GM12878 (cell line): Measurements from ENCODE around the gene SRSF8. TPM values are rescaled to one million over a fixed set of nuclear protein-coding genes. Genes with fewer than 3 reads are reported as not detected.
A peak's percentile ranks its signal among the peaks of the same experiment; 100 is the strongest.

Experiments used
- BACH1 ChIP-seq: fragments of 450-650 bp; IDR thresholded peaks from 2 replicates; pipeline ENCODE4 v1.6.1; 2017; ENCODE audit warnings: mild to moderate bottlenecking, borderline replicate concordance
- CBX3 ChIP-seq: fragments of 200-600 bp; sonication (generic); IDR thresholded peaks from 2 replicates; pipeline ENCODE4 v1.6.1; 2016; ENCODE audit warnings: low read depth, borderline replicate concordance
- CHD1 ChIP-seq: IDR thresholded peaks from 2 replicates; pipeline ENCODE4 v1.6.1; 2012; ENCODE audit warnings: low read depth, low read length, improper control_type of control experiment
- EP300 ChIP-seq, 2 experiments: fragments of 150-350 bp in 1 of 2; IDR thresholded peaks; 2 replicates each; pipeline ENCODE4 v1.6.1; 2011 to 2012; ENCODE audit warnings: low read depth in 2 of 2, low read length in 2 of 2, borderline replicate concordance in 1 of 2, improper control_type of control experiment in 1 of 2, inconsistent platforms in 1 of 2; ENCODE audit not compliant: control insufficient read depth in 1 of 2
- EZH2 ChIP-seq: IDR thresholded peaks from 2 replicates; pipeline ENCODE4 v1.6.1; 2012; ENCODE audit warnings: low read depth, mild to moderate bottlenecking, control low read depth, inconsistent platforms, low read length, borderline replicate concordance; ENCODE audit not compliant: control insufficient read depth
- GABPA ChIP-seq: IDR thresholded peaks from 2 replicates; pipeline ENCODE4 v1.6.1; 2014; ENCODE audit warnings: antibody characterized with exemption, low read depth, mild to moderate bottlenecking, inconsistent platforms
- HCFC1 ChIP-seq: fragments of 150-350 bp; IDR thresholded peaks from 2 replicates; pipeline ENCODE4 v1.6.1; 2014; ENCODE audit warnings: low read length
- JUND ChIP-seq: IDR thresholded peaks from 2 replicates; pipeline ENCODE4 v1.6.1; 2012; ENCODE audit warnings: low read depth, mild to moderate bottlenecking, low read length, improper control_type of control experiment, moderate library complexity
- MEF2B ChIP-seq: fragments of 450-650 bp; IDR thresholded peaks from 2 replicates; pipeline ENCODE4 v1.6.1; 2018; ENCODE audit warnings: mild to moderate bottlenecking, moderate library complexity; ENCODE audit not compliant: partially characterized antibody, poor library complexity, severe bottlenecking
- NFYB ChIP-seq: IDR thresholded peaks from 2 replicates; pipeline ENCODE4 v1.6.1; 2011; ENCODE audit warnings: low read depth, mild to moderate bottlenecking, low read length, improper control_type of control experiment, moderate library complexity; ENCODE audit not compliant: insufficient read depth
- NR2C1 ChIP-seq: fragments of 450-650 bp; IDR thresholded peaks from 2 replicates; pipeline ENCODE4 v1.6.1; 2017; ENCODE audit warnings: antibody characterized with exemption, mild to moderate bottlenecking, moderate library complexity
- PAX8 ChIP-seq: fragments of 450-650 bp; IDR thresholded peaks from 2 replicates; pipeline ENCODE4 v1.6.1; 2017; ENCODE audit warnings: mild to moderate bottlenecking, moderate library complexity
- TBL1XR1 ChIP-seq: IDR thresholded peaks from 2 replicates; pipeline ENCODE4 v1.6.1; 2012; ENCODE audit warnings: low read depth, low read length, improper control_type of control experiment
- TCF12 ChIP-seq: IDR thresholded peaks from 2 replicates; pipeline ENCODE4 v1.6.1; 2011; ENCODE audit warnings: low read depth, mild to moderate bottlenecking, low read length
- TCF7 ChIP-seq: IDR thresholded peaks from 2 replicates; pipeline ENCODE4 v1.6.1; 2014; ENCODE audit warnings: antibody characterized with exemption, borderline replicate concordance
- ZNF384 ChIP-seq: IDR thresholded peaks from 2 replicates; pipeline ENCODE4 v1.6.1; 2012; ENCODE audit warnings: low read depth, mild to moderate bottlenecking, low read length, improper control_type of control experiment, borderline replicate concordance
- ZZZ3 ChIP-seq: IDR thresholded peaks from 2 replicates; pipeline ENCODE4 v1.6.1; 2011; ENCODE audit warnings: low read depth; ENCODE audit not compliant: control insufficient read depth, insufficient read length
- polyA plus RNA-seq, 11 experiments: library from polyadenylated mRNA; depleted of rRNA in 4 of 11; unstranded in 6 of 11; stranded (reverse) in 5 of 11; fragments of >200 nt; fragmentation: Nextera tagmentation in 4 of 11; fragmentation: Illumina TruSeq in 1 of 11; extraction: Ambion mirVana in 4 of 11; extraction: Trizol in 1 of 11; gene quantifications; 1 replicate in 1 of 11; 2 replicates in 10 of 11; pipeline versions ENCODE4 v1.2.1 to v1.2.3, GENCODE V29; 2011 to 2016; ENCODE audit warnings: inconsistent platforms in 2 of 11, missing spikeins in 2 of 11, low read depth in 1 of 11
- total RNA-seq, 4 experiments: library from RNA; depleted of rRNA in 3 of 4; stranded (reverse); fragments of >200 nt in 3 of 4; fragmentation: Illumina TruSeq in 1 of 4; extraction: Trizol in 1 of 4; gene quantifications; 2 replicates each; pipeline versions ENCODE4 v1.2.1 to v1.2.3, GENCODE V29; 2013 to 2021
- TF ChIP-seq, protein P1 (sequence below): fragments of 450-650 bp; IDR thresholded peaks from 2 replicates; pipeline ENCODE4 v1.6.1; 2017; ENCODE audit warnings: mild to moderate bottlenecking, moderate library complexity
- TF ChIP-seq, protein P2 (sequence below): IDR thresholded peaks from 2 replicates; pipeline ENCODE4 v1.6.1; 2012; ENCODE audit warnings: low read depth, low read length, improper control_type of control experiment
- TF ChIP-seq, protein P3 (sequence below): IDR thresholded peaks from 2 replicates; pipeline ENCODE4 v1.6.1; 2011; ENCODE audit warnings: low read depth, low read length, improper control_type of control experiment, borderline replicate concordance
- TF ChIP-seq, protein P4 (sequence below): fragments of 450-650 bp; conservative IDR thresholded peaks from 2 replicates; pipeline ENCODE4 v1.6.1; 2017; ENCODE audit warnings: mild to moderate bottlenecking, moderate library complexity

SRSF8 gene
- total and polyA plus RNA-seq, 10 of the 15 experiments (the other 5 are each of a cell fraction or from before 2014, with no cell fraction given) = 14.2 to 43.1 (median 27.1) TPM

DNA sequence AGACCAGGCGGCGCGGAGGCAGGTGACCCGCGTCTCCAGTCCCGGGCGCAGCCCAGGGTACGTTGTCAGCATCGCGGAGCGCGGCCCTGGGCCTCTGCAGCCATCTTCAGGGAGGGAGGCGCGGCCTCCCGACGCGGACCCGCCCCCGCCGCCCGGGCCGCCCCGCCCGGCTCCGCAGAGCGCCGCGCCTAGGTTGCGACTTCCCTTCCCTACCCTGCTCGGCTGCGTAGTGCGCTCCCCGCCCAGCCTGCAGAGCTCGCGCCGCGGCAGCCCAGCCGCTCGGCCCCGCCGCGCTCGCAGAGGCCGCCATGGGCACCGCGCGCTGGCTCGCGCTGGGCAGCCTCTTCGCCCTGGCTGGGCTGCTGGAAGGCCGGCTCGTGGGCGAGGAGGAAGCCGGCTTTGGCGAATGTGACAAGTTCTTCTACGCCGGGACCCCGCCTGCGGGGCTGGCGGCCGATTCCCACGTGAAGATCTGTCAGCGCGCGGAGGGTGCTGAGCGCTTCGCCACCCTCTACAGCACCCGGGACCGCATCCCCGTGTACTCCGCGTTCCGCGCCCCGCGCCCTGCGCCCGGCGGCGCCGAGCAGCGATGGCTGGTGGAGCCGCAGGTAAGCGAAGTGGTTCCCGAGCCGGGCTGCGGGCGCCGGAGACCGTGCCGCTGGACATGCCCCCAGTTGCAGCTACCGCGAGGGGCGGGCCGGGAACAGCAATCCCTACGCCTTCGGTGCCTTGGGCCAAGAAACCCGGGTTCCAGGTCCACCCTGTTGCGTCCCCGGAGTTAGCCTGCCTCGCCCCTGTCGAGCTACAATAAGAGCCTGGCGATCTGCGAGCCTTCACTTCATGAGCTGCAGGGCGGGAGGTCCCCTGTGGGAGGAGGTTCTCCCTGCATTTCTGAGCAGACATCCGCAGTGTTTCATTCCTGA, 23.2 kb downstream of the SRSF8 start, which contains the start of gene ENDOD1 (continued):
- TF ChIP-seq BACH1 (peak; percentile 73; the same call in 1 of the 2 replicates), TCF7 (no peak), TCF12 (0 out of 2 replicates have a peak, but pooled peaks have one; percentile 17), CHD1 (no peak), NR2C1 (peak; percentile 27; the same call in 1 of the 2 replicates), JUND (0 out of 2 replicates have a peak, but pooled peaks have one; percentile 22), CBX3 (no peak), HCFC1 (0 out of 2 replicates have a peak, but pooled peaks have one; percentile 4), ZZZ3 (no peak), TBL1XR1 (no peak), PAX8 (no peak), ZNF384 (no peak), EP300 (IDR thresholded peaks at IDR 0.05; ENCODE audit: borderline replicate concordance in 1 of 2, control insufficient read depth in 1 of 2, low read depth in 2 of 2, low read length in 2 of 2) (no peak), GABPA (no peak), NFYB (no peak), MEF2B (no peak), EZH2 (no peak)
- TF ChIP-seq, protein P1, sequence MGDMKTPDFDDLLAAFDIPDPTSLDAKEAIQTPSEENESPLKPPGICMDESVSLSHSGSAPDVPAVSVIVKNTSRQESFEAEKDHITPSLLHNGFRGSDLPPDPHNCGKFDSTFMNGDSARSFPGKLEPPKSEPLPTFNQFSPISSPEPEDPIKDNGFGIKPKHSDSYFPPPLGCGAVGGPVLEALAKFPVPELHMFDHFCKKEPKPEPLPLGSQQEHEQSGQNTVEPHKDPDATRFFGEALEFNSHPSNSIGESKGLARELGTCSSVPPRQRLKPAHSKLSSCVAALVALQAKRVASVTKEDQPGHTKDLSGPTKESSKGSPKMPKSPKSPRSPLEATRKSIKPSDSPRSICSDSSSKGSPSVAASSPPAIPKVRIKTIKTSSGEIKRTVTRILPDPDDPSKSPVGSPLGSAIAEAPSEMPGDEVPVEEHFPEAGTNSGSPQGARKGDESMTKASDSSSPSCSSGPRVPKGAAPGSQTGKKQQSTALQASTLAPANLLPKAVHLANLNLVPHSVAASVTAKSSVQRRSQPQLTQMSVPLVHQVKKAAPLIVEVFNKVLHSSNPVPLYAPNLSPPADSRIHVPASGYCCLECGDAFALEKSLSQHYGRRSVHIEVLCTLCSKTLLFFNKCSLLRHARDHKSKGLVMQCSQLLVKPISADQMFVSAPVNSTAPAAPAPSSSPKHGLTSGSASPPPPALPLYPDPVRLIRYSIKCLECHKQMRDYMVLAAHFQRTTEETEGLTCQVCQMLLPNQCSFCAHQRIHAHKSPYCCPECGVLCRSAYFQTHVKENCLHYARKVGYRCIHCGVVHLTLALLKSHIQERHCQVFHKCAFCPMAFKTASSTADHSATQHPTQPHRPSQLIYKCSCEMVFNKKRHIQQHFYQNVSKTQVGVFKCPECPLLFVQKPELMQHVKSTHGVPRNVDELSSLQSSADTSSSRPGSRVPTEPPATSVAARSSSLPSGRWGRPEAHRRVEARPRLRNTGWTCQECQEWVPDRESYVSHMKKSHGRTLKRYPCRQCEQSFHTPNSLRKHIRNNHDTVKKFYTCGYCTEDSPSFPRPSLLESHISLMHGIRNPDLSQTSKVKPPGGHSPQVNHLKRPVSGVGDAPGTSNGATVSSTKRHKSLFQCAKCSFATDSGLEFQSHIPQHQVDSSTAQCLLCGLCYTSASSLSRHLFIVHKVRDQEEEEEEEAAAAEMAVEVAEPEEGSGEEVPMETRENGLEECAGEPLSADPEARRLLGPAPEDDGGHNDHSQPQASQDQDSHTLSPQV = no peak
- TF ChIP-seq, protein P2, sequence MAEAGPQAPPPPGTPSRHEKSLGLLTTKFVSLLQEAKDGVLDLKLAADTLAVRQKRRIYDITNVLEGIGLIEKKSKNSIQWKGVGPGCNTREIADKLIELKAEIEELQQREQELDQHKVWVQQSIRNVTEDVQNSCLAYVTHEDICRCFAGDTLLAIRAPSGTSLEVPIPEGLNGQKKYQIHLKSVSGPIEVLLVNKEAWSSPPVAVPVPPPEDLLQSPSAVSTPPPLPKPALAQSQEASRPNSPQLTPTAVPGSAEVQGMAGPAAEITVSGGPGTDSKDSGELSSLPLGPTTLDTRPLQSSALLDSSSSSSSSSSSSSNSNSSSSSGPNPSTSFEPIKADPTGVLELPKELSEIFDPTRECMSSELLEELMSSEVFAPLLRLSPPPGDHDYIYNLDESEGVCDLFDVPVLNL = 0 out of 2 replicates have a peak, but pooled peaks have one; percentile 18
- TF ChIP-seq, protein P3, sequence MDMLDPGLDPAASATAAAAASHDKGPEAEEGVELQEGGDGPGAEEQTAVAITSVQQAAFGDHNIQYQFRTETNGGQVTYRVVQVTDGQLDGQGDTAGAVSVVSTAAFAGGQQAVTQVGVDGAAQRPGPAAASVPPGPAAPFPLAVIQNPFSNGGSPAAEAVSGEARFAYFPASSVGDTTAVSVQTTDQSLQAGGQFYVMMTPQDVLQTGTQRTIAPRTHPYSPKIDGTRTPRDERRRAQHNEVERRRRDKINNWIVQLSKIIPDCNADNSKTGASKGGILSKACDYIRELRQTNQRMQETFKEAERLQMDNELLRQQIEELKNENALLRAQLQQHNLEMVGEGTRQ = no peak
- TF ChIP-seq, protein P4, sequence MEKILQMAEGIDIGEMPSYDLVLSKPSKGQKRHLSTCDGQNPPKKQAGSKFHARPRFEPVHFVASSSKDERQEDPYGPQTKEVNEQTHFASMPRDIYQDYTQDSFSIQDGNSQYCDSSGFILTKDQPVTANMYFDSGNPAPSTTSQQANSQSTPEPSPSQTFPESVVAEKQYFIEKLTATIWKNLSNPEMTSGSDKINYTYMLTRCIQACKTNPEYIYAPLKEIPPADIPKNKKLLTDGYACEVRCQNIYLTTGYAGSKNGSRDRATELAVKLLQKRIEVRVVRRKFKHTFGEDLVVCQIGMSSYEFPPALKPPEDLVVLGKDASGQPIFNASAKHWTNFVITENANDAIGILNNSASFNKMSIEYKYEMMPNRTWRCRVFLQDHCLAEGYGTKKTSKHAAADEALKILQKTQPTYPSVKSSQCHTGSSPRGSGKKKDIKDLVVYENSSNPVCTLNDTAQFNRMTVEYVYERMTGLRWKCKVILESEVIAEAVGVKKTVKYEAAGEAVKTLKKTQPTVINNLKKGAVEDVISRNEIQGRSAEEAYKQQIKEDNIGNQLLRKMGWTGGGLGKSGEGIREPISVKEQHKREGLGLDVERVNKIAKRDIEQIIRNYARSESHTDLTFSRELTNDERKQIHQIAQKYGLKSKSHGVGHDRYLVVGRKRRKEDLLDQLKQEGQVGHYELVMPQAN = peak; percentile 86
